Measurements from ENCODE around the gene RCBTB2.
A peak's percentile ranks its signal among the peaks of the same experiment; 100 is the strongest.

Gene RCBTB2

GRCh38 chr13:48448285-48448958, 84.5 kb downstream of the RCBTB2 start:
- no peak for DNase-seq

GRCh38 chr13:48446464-48446863, 86.4 kb downstream of the RCBTB2 start:
- DNase-seq, result peak; percentile 81

GRCh38 chr13:48443442-48444208, 89.3 kb downstream of the RCBTB2 start:
- DNase-seq, result no peak
